K562 treated with DMSO at 1 percent for 12 hours (cell line): ENCODE measurements around the gene MLH1. TPM values are rescaled to one million over a fixed set of nuclear protein-coding genes. Genes with fewer than 3 reads are reported as not detected.

Experiments
- total RNA-seq: library from RNA; unstranded; fragments of 300-600 nt; gene quantifications from 2 replicates; pipeline ENCODE4 v1.2.3, GENCODE V29; 2022; ENCODE audit not compliant: insufficient read depth

The MLH1 gene
- total RNA-seq, result 47.4 and 52.1 TPM in 2 replicates

DNA sequence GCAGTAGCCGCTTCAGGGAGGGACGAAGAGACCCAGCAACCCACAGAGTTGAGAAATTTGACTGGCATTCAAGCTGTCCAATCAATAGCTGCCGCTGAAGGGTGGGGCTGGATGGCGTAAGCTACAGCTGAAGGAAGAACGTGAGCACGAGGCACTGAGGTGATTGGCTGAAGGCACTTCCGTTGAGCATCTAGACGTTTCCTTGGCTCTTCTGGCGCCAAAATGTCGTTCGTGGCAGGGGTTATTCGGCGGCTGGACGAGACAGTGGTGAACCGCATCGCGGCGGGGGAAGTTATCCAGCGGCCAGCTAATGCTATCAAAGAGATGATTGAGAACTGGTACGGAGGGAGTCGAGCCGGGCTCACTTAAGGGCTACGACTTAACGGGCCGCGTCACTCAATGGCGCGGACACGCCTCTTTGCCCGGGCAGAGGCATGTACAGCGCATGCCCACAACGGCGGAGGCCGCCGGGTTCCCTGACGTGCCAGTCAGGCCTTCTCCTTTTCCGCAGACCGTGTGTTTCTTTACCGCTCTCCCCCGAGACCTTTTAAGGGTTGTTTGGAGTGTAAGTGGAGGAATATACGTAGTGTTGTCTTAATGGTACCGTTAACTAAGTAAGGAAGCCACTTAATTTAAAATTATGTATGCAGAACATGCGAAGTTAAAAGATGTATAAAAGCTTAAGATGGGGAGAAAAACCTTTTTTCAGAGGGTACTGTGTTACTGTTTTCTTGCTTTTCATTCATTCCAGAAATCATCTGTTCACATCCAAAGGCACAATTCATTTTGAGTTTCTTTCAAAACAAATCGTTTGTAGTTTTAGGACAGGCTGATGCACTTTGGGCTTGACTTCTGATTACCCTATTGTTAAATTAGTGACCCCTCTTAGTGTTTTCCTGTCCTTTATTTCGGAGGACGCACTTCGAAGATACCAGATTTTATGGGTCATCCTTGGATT, at the start of gene MLH1:
Gene MLH1, plus strand, starts transcription at position 193 of the 958 bp plus-strand sequence. Its CDS starts 30 bp downstream, at position 223.

DNA sequence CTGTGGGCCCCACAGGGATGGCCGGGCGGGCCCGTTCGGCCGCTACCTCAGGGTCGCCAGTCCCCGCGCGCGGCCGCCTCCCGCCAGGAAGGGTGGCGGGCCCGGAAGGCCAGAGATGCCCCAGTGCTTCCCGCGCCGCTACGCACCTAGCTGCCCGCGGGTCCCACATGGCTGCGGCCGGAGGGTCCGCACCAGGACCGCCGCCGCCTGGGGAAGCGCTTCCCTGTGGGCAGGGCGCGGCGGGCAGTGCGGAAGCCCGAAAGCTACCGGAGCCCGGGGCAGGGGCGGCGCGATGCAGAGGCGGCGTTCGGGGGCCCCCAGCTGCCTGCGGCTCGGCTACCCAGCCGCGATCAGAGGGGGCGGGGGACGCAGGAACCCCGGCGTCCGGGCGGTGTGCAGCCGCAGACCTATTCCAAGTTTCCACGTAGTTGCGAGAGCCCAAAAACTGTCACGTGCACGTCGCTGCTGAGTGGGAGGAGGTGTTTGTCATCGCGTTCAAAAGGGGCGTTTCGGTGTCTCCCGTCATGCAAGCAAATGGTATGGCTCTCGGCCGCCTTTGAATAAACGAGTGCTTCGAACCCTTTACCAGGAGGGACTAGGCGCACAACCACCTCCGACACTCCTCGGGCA, 48.6 kb upstream of the MLH1 start, which contains the start of gene TRANK1:
Gene TRANK1, minus strand, starts transcription at position 414 of the 630 bp plus-strand sequence. Its CDS starts 245 bp downstream, at position 169.

GRCh38 chr3:36992806-36993325, 452 bp upstream of the MLH1 start, which contains the start of gene EPM2AIP1:
Gene EPM2AIP1 (minus strand): TSS chr3:36993131. CDS start chr3:36993077, 54 bp downstream.

Other genes with a start within 250 kb of the MLH1 start
- not detected in 2 replicates for gene DCLK3, start 229.0 kb upstream of the MLH1 start, total RNA-seq
- 1.5 and 16.3 TPM in 2 replicates for gene TRANK1, start 48.5 kb upstream of the MLH1 start, total RNA-seq
- 6.0 and 16.3 TPM in 2 replicates for gene EPM2AIP1, start 387 bp upstream of the MLH1 start, total RNA-seq
- 28.6 and 43.9 TPM in 2 replicates for gene LRRFIP2, start 181.1 kb downstream of the MLH1 start, total RNA-seq
- gene GOLGA4, start 249.8 kb downstream of the MLH1 start, total RNA-seq, result 8.3 and 32.1 TPM in 2 replicates